ENCODE measurements around the gene TSNAXIP1.

Gene TSNAXIP1

GRCh38 chr16:67806428-67807147 lies at the start of gene TSNAXIP1, which contains the start of gene RANBP10:
Gene TSNAXIP1 (plus strand): TSS chr16:67806889. CDS start chr16:67807150, 261 bp downstream.
Gene RANBP10 (minus strand): TSS chr16:67806560. CDS start chr16:67806536, 24 bp downstream.
- in situ Hi-C loops (cut with HindIII; ENCODE audit: low sequenced_read_pairs), result no loop called here

- in situ Hi-C loops (cut with HindIII; ENCODE audit: low sequenced_read_pairs), result no loop called here
Measured at GRCh38 chr16:67758006-67758405, 48.7 kb upstream of the TSNAXIP1 start.

GRCh38 chr16:67758966-67759365 lies 47.7 kb upstream of the TSNAXIP1 start:
- in situ Hi-C loops (cut with HindIII; ENCODE audit: low sequenced_read_pairs), result no loop called here

GRCh38 chr16:67760206-67760955 lies 46.3 kb upstream of the TSNAXIP1 start:
- in situ Hi-C loops (cut with HindIII; ENCODE audit: low sequenced_read_pairs), result no loop called here

GRCh38 chr16:67760956-67761230 lies 45.8 kb upstream of the TSNAXIP1 start:
- in situ Hi-C loops (cut with HindIII; ENCODE audit: low sequenced_read_pairs), result no loop called here

GRCh38 chr16:67761924-67762323 lies 44.8 kb upstream of the TSNAXIP1 start:
- in situ Hi-C loops (cut with HindIII; ENCODE audit: low sequenced_read_pairs), result no loop called here

GRCh38 chr16:67762385-67762784 lies 44.3 kb upstream of the TSNAXIP1 start:
- in situ Hi-C loops (cut with HindIII; ENCODE audit: low sequenced_read_pairs), result no loop called here

- in situ Hi-C loops (cut with HindIII; ENCODE audit: low sequenced_read_pairs), result no loop called here
Measured at GRCh38 chr16:67763066-67763465, 43.6 kb upstream of the TSNAXIP1 start.

GRCh38 chr16:67764158-67764667 lies 42.5 kb upstream of the TSNAXIP1 start:
- in situ Hi-C loops (cut with HindIII; ENCODE audit: low sequenced_read_pairs), result no loop called here

- in situ Hi-C loops (cut with HindIII; ENCODE audit: low sequenced_read_pairs), result no loop called here
Measured at GRCh38 chr16:67766291-67766690, 40.4 kb upstream of the TSNAXIP1 start.

GRCh38 chr16:67767953-67768352 lies 38.7 kb upstream of the TSNAXIP1 start:
- in situ Hi-C loops (cut with HindIII; ENCODE audit: low sequenced_read_pairs), result no loop called here

- in situ Hi-C loops (cut with HindIII; ENCODE audit: low sequenced_read_pairs), result no loop called here
Measured at GRCh38 chr16:67770346-67770991, 36.2 kb upstream of the TSNAXIP1 start.

- in situ Hi-C loops (cut with HindIII; ENCODE audit: low sequenced_read_pairs), result no loop called here
Measured at GRCh38 chr16:67773099-67773498, 33.6 kb upstream of the TSNAXIP1 start.

GRCh38 chr16:67773569-67774456 lies 32.9 kb upstream of the TSNAXIP1 start:
- in situ Hi-C loops (cut with HindIII; ENCODE audit: low sequenced_read_pairs), result no loop called here

GRCh38 chr16:67774457-67774853 lies 32.2 kb upstream of the TSNAXIP1 start:
- in situ Hi-C loops (cut with HindIII; ENCODE audit: low sequenced_read_pairs), result no loop called here

GRCh38 chr16:67775273-67775672 lies 31.4 kb upstream of the TSNAXIP1 start:
- in situ Hi-C loops (cut with HindIII; ENCODE audit: low sequenced_read_pairs), result no loop called here

GRCh38 chr16:67779256-67780014 lies 27.3 kb upstream of the TSNAXIP1 start:
- in situ Hi-C loops (cut with HindIII; ENCODE audit: low sequenced_read_pairs), result no loop called here

- in situ Hi-C loops (cut with HindIII; ENCODE audit: low sequenced_read_pairs), result no loop called here
Measured at GRCh38 chr16:67780847-67781564, 25.7 kb upstream of the TSNAXIP1 start.

GRCh38 chr16:67781565-67781921 lies 25.1 kb upstream of the TSNAXIP1 start:
- in situ Hi-C loops (cut with HindIII; ENCODE audit: low sequenced_read_pairs), result no loop called here
